K562 (cell line): ENCODE results near the gene NPAS2. TPM values are rescaled to one million over a fixed set of nuclear protein-coding genes. Genes with fewer than 3 reads are reported as not detected.

Experiments
- ATAC-seq: fragments of 200-7000 bp; cut with Tn5 transposase; 3 replicates; pipeline ENCODE4 v1.9.1; 2020; ENCODE audit warnings: moderate library complexity
- BruUV-seq: library from RNA; stranded (reverse); fragments of 400-500 nt; replicated peaks from 2 replicates; lab custom pipeline; 2021; lab: Mats Ljungman, UMichigan
- CTCF ChIA-PET: fragments of 300-600 bp; formaldehyde crosslinking; extraction: SDS; loops from one replicate; lab custom pipeline; 2021; ENCODE audit warnings: low intra/inter-chr PET ratio; lab: Yijun Ruan, JAX
- POLR2A ChIA-PET: fragments of 300-600, 350-650 bp; sonication (Branson Sonifier 250); formaldehyde crosslinking; extraction: SDS; loops from one replicate; lab custom pipeline; 2021; ENCODE audit warnings: antibody characterized with exemption, inconsistent platforms; lab: Yijun Ruan, JAX
- DNase-seq, 4 experiments: peaks; one replicate each; pipeline versions ENCODE4 v3.0.0 to v3.0.0-alpha.2; 2011 to 2018; ENCODE audit warnings: low spot score in 3 of 4, mixed read lengths in 3 of 4; ENCODE audit errors: extremely low read depth in 1 of 4
- FAIRE-seq: peaks from 2 replicates; lab custom pipeline; 2011; peaks lifted over from hg19 to GRCh38; lab: Jason Lieb, UNC
- H2AFZ ChIP-seq: 2 replicates; pipeline ENCODE4 v1.6.0; 2011; ENCODE audit warnings: low read depth, low read length, control low read depth, inconsistent platforms
- H3K27ac ChIP-seq: fragments of 200-600 bp; 3 replicates; pipeline ENCODE4 v1.8.0; 2011; ENCODE audit warnings: low read depth, mild to moderate bottlenecking, control low read depth, inconsistent platforms, low read length, moderate library complexity, mixed read lengths; ENCODE audit errors: extremely low read depth
- H3K27me3 ChIP-seq, 2 experiments: fragments of 300-600 bp in 1 of 2; 2 replicates in 1 of 2; 3 replicates in 1 of 2; pipeline versions ENCODE4 v1.6.0 to v1.8.0; 2011; ENCODE audit warnings: inconsistent platforms in 2 of 2, low read length in 2 of 2, mild to moderate bottlenecking in 1 of 2, mixed read lengths in 1 of 2, moderate library complexity in 1 of 2; ENCODE audit not compliant: control insufficient read depth in 2 of 2, insufficient read depth in 2 of 2
- H3K36me3 ChIP-seq: fragments of 300-600 bp; 3 replicates; pipeline ENCODE4 v1.8.0; 2011; ENCODE audit warnings: mild to moderate bottlenecking, low read length, inconsistent platforms; ENCODE audit not compliant: control insufficient read depth, insufficient read depth
- H3K4me1 ChIP-seq, 2 experiments: fragments of 200-600 bp in 1 of 2; replicated peaks in 1 of 2; 2 replicates in 1 of 2; 3 replicates in 1 of 2; pipeline versions ENCODE4 v1.5.1 to v1.8.0; 2011; ENCODE audit warnings: inconsistent platforms in 2 of 2, low read length in 2 of 2, mild to moderate bottlenecking in 1 of 2, mixed read lengths in 1 of 2, moderate library complexity in 1 of 2; ENCODE audit not compliant: control insufficient read depth in 2 of 2, insufficient read depth in 2 of 2
- H3K4me2 ChIP-seq: 2 replicates; pipeline ENCODE4 v1.6.1; 2011; ENCODE audit warnings: low read length, control low read depth, inconsistent platforms, mixed read lengths; ENCODE audit not compliant: insufficient read depth
- H3K4me3 ChIP-seq: fragments of 200-600 bp; sonication (generic), shearing (Covaris generic); 2 replicates; pipeline ENCODE4 v1.5.1; 2016; ENCODE audit warnings: control low read depth, inconsistent platforms
- H3K79me2 ChIP-seq: fragments of 200-600 bp; 3 replicates; pipeline ENCODE4 v1.8.0; 2011; ENCODE audit warnings: low read length, inconsistent platforms; ENCODE audit not compliant: control insufficient read depth, insufficient read depth
- H3K9ac ChIP-seq, 2 experiments: 2 replicates each; pipeline versions ENCODE4 v1.6.0 to v1.6.1; 2011; ENCODE audit warnings: low read depth in 2 of 2, low read length in 2 of 2, control low read depth in 1 of 2, inconsistent platforms in 1 of 2, mild to moderate bottlenecking in 1 of 2, mixed read lengths in 1 of 2; ENCODE audit not compliant: insufficient read depth in 1 of 2
- H3K9me1 ChIP-seq: one replicate; pipeline ENCODE4 v1.6.0; 2011; ENCODE audit warnings: inconsistent platforms, mild to moderate bottlenecking, low read length, moderate library complexity; ENCODE audit not compliant: control insufficient read depth, insufficient read depth
- H3K9me3 ChIP-seq: replicated peaks from 2 replicates; pipeline ENCODE4 v1.5.1; 2011; ENCODE audit warnings: low read depth, low read length, inconsistent platforms; ENCODE audit not compliant: control insufficient read depth, insufficient read depth
- H4K20me1 ChIP-seq: replicated peaks from 2 replicates; pipeline ENCODE4 v1.6.1; 2011; ENCODE audit warnings: low read length, inconsistent platforms, mixed read lengths; ENCODE audit not compliant: control insufficient read depth, insufficient read depth
- GABPB1 ChIP-seq: sonication (generic); formaldehyde crosslinking; IDR thresholded peaks from 2 replicates; pipeline ENCODE4 v1.8.0; 2022; ENCODE audit warnings: mild to moderate bottlenecking, missing genetic modification reagents
- HLTF ChIP-seq: fragments of 450-650 bp; IDR thresholded peaks from 2 replicates; pipeline ENCODE4 v1.6.1; 2016
- HNRNPL ChIP-seq: fragments of 200-400 bp; formaldehyde crosslinking; IDR thresholded peaks from 2 replicates; pipeline ENCODE4 v1.6.1; 2017; ENCODE audit warnings: low read depth, mild to moderate bottlenecking, low read length
- MBD2 ChIP-seq: sonication (generic); IDR thresholded peaks from 2 replicates; pipeline ENCODE4 v1.6.1; 2016; ENCODE audit warnings: low read depth, borderline replicate concordance
- PCBP1 ChIP-seq: fragments of 200-400 bp; formaldehyde crosslinking; IDR thresholded peaks from 2 replicates; pipeline ENCODE4 v1.6.1; 2018; ENCODE audit warnings: mild to moderate bottlenecking, low read depth, low read length; ENCODE audit not compliant: poor library complexity, severe bottlenecking
- SIRT6 ChIP-seq: IDR thresholded peaks from one replicate; pipeline ENCODE4 v1.6.1; 2012; ENCODE audit warnings: low read depth, mild to moderate bottlenecking, control low read depth, inconsistent platforms, low read length, moderate library complexity
- STAT5A ChIP-seq: IDR thresholded peaks from 2 replicates; pipeline ENCODE4 v1.6.1; 2012; ENCODE audit warnings: low read length, inconsistent platforms, borderline replicate concordance
- YBX1 ChIP-seq: fragments of 450-650 bp; IDR thresholded peaks from 2 replicates; pipeline ENCODE4 v1.7.1; 2016; ENCODE audit warnings: mild to moderate bottlenecking
- ZBTB34 ChIP-seq: fragments of 250-450 bp; sonication (Bioruptor Pico); IDR thresholded peaks from 2 replicates; pipeline ENCODE4 v1.8.0; 2021; ENCODE audit warnings: mild to moderate bottlenecking, moderate library complexity
- ZNF324 ChIP-seq: fragments of 250-450 bp; sonication (Bioruptor Pico); IDR thresholded peaks from 2 replicates; pipeline ENCODE4 v1.4.0; 2020; ENCODE audit warnings: mild to moderate bottlenecking
- ZNF778 ChIP-seq: fragments of 450-650 bp; formaldehyde crosslinking; IDR thresholded peaks from 2 replicates; pipeline ENCODE4 v1.4.0; 2020; ENCODE audit warnings: mild to moderate bottlenecking, moderate library complexity
- WGBS: fragments of 100-300 bp; shearing (Covaris generic); methylation state at CpG from one replicate; pipeline ENCODE4 v1.1.6; 2016; ENCODE audit warnings: low coverage, mixed read lengths; ENCODE audit not compliant: insufficient coverage; ENCODE audit errors: missing lambda C conversion rate; 5-methylcytosine and 5-hydroxymethylcytosine counted together
- in situ Hi-C: fragments of 300-500 bp; cut with MboI; formaldehyde crosslinking; loops from 4 replicates; pipeline ENCODE4 v1.15.0; 2018; ENCODE audit warnings: inconsistent platforms, mixed read lengths
- intact Hi-C: fragments of 100-400 bp; cut with micrococcal nuclease; formaldehyde crosslinking; loops from 2 replicates; pipeline ENCODE4 v1.14.2; 2022
- polyA plus RNA-seq, 8 experiments: library from polyadenylated mRNA; depleted of rRNA in 4 of 8; stranded (reverse) in 5 of 8; unstranded in 3 of 8; fragments of >200 nt; fragmentation: Nextera tagmentation in 2 of 8; fragmentation: Illumina TruSeq in 1 of 8; extraction: Ambion mirVana in 2 of 8; extraction: Trizol in 1 of 8; gene quantifications; 2 replicates each; pipeline versions ENCODE4 v1.2.1 to v1.2.3, GENCODE V29; 2011 to 2014; ENCODE audit warnings: inconsistent platforms in 1 of 8, missing spikeins in 1 of 8
- total RNA-seq, 7 experiments: library from RNA; depleted of rRNA in 6 of 7; stranded (reverse); fragments of >200 nt in 6 of 7; fragmentation: Illumina TruSeq in 2 of 7; extraction: Trizol in 2 of 7; gene quantifications; 2 replicates each; pipeline versions ENCODE4 v1.2.1 to v1.2.3, GENCODE V29; 2011 to 2021; ENCODE audit warnings: low replicate concordance in 1 of 7

Gene NPAS2
- total and polyA plus RNA-seq, 9 of the 15 experiments (the other 6 are each of a cell fraction or from before 2014, with no cell fraction given), result 0.06 to 0.29 (median 0.07) TPM; not detected in 5

- FAIRE-seq (no peak), DNase-seq (no peak), ATAC-seq (no peak)
- Histone ChIP-seq H3K36me3 (no peaks in the 10 kb centered on the region), H3K9me1 (peaks cover 2% of the 10 kb centered on the region), H3K4me1 (no peaks in the 10 kb centered on the region), H3K9ac (no peak overlapping the region), H4K20me1 (no peaks in the 10 kb centered on the region), H3K4me2 (no peak overlapping the region), H3K79me2 (no peaks in the 10 kb centered on the region), H3K27ac (no peak overlapping the region), H3K4me3 (no peak overlapping the region), H3K27me3 (peaks cover 12 to 48% of the 10 kb centered on the region in 2 experiments), H2AFZ (no peak overlapping the region), H3K9me3 (no peaks in the 10 kb centered on the region)
- intact Hi-C loops (no loop called here), in situ Hi-C loops (no loop called here)
- WGBS, result 2% methylated on average over 8 of the region's 8 CpGs
- BruUV-seq, result no TSS peak
- ChIA-PET POLR2A (no interaction called here), CTCF (no interaction called here)
- TF ChIP-seq GABPB1 (CRISPR knock-in tag) (no peak), PCBP1 (no peak), HLTF (no peak), ZNF324 (CRISPR knock-in tag) (no peak), HNRNPL (no peak), SIRT6 (no peak), ZBTB34 (no peak), YBX1 (no peak), STAT5A (no peak), ZNF778 (CRISPR knock-in tag) (no peak), MBD2 (no peak)
Observed at GRCh38 chr2:100784681-100785080, 35.3 kb upstream of the NPAS2 start.
